ENCODE measurements around the gene DCTN2.

Gene DCTN2

DNA sequence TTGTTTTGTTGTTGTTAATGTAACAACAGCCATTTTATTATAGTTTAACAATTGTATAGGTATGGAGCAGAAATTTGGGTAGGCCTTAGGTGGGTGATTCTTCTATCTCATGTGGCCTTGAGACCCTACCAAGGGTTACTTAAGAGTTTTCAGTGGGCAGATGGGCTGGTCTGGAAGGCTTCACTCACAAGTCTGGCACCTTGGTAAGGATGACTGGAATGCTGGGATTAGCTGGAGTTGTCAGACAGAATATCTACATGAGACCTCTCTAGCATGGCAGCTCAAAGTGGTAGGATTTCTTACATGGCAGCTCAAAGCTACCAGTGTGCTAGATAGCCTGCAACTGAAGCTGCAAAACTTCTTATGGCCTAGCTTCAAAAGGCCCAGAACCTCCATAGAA lies 61.3 kb downstream of the DCTN2 start:
- no peak for DNase-seq

DNA sequence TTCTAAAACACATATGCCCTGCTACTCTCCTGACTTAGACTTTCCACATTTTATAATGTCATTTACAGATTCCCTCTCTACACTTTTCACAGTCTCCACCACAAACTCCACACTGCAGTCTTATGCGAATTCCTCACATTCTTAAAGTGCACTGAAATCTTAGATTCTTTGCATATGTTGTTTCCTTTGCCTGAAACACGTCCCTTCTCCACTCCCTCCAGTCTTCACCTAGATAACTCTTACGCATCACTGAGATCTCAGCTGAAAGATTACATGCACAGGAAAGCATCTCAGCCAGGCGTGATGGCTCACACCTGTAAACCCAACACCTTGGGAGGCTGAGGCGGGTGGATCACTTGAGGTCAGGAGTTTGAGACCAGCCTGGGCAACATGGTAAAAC lies 63.5 kb downstream of the DCTN2 start:
- no peak for DNase-seq

DNA sequence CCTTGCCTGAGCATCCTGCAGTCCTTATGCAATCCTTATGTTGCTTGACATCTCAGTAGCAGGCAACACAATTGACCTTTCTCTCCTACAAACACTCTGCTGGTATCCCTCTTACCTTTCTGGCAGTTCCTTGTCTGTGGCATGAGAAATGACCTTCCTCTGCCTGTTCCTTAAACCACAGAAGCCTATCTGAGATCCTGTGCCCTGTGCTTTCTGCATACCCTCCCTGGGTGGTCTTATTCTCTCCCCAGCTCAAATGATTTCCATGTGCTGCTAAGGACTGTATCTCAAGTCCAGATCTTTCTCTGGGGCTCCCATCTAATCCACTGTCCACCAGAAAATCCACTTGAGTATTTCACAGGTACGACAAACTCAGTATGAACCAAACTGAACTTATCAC lies 65.3 kb downstream of the DCTN2 start:
- DNase-seq: no peak
